GM12878 (cell line): ENCODE data around the gene SLC6A12.

Source experiments
- CEBPB ChIP-seq, 2 experiments: fragments of 150-350 bp in 1 of 2; IDR thresholded peaks; 2 replicates each; pipeline ENCODE4 v1.6.1; 2012 to 2014; ENCODE audit warnings: low read depth in 2 of 2, low read length in 2 of 2, borderline replicate concordance in 1 of 2, inconsistent platforms in 1 of 2
- CHD1 ChIP-seq: IDR thresholded peaks from 2 replicates; pipeline ENCODE4 v1.6.1; 2012; ENCODE audit warnings: low read depth, low read length, improper control_type of control experiment
- EZH2 ChIP-seq: IDR thresholded peaks from 2 replicates; pipeline ENCODE4 v1.6.1; 2012; ENCODE audit warnings: low read depth, mild to moderate bottlenecking, control low read depth, inconsistent platforms, low read length, borderline replicate concordance; ENCODE audit not compliant: control insufficient read depth
- KDM1A ChIP-seq: fragments of 200-600 bp; sonication (generic); IDR thresholded peaks from 2 replicates; pipeline ENCODE4 v1.6.1; 2016; ENCODE audit warnings: borderline replicate concordance
- MAX ChIP-seq: IDR thresholded peaks from 2 replicates; pipeline ENCODE4 v1.6.1; 2012; ENCODE audit warnings: low read depth, low read length, improper control_type of control experiment
- MYC ChIP-seq: IDR thresholded peaks from 2 replicates; pipeline ENCODE4 v1.6.1; 2011; ENCODE audit warnings: mild to moderate bottlenecking, low read length, moderate library complexity, inconsistent platforms; ENCODE audit not compliant: insufficient read depth, insufficient replicate concordance, insufficient read length, severe bottlenecking
- POLR2A ChIP-seq: IDR thresholded peaks from 2 replicates; pipeline ENCODE4 v1.6.1; 2011; ENCODE audit warnings: low read depth, mild to moderate bottlenecking, low read length
- SIN3A ChIP-seq: IDR thresholded peaks from 2 replicates; pipeline ENCODE4 v1.6.1; 2012; ENCODE audit warnings: low read depth, low read length, improper control_type of control experiment
- SMARCA5 ChIP-seq: fragments of 450-650 bp; IDR thresholded peaks from 2 replicates; pipeline ENCODE4 v1.6.1; 2017; ENCODE audit warnings: mild to moderate bottlenecking
- TAF1 ChIP-seq: IDR thresholded peaks from 2 replicates; pipeline ENCODE4 v1.6.1; 2011; ENCODE audit warnings: mild to moderate bottlenecking, low read depth, low read length, borderline replicate concordance
- TF ChIP-seq, protein P1 (sequence below), 3 experiments: IDR thresholded peaks in 2 of 3; conservative IDR thresholded peaks in 1 of 3; 2 replicates each; pipeline ENCODE4 v1.5.1; 2011; ENCODE audit warnings: low read depth in 3 of 3, low read length in 3 of 3, mild to moderate bottlenecking in 3 of 3, control low read depth in 2 of 3, moderate library complexity in 2 of 3, inconsistent platforms in 1 of 3, mixed read lengths in 1 of 3; ENCODE audit not compliant: control insufficient read depth in 2 of 3, insufficient read depth in 1 of 3; ENCODE audit errors: extremely low read depth in 1 of 3

DNA sequence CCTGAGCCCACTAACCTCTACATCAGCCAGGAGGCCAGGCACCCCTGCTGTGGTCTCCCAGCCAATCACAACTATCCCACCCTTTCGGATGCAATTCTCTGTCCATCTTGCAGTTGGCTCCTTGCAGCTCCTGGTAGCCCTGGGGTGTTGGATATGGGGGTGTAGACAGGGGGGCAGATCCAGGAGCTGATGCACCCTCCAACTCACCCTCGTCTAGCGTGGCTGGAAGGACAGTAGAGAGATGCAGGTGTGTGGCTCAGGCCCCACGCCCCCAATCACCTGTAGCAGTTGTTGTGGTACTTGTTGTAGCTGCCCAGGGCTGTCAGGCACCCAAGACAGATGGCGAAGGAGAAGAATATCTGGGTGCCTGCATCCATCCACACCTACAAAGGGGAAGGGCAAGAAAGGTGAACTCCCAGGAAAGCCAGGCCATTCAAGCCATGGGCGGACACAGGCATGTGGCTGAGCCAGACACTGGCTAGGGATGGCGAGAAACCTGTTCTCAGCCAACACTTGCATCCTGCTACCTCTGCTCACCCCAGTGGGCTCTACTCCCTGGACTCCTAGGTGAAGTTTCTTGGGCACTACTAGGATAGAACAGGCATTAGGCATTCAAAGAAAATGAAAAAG, 13.4 kb upstream of the SLC6A12 start:
- TF ChIP-seq EZH2 = no peak
- no peak for TF ChIP-seq CEBPB (IDR thresholded peaks at IDR 0.05; ENCODE audit: borderline replicate concordance in 1 of 2, low read depth in 2 of 2, low read length in 2 of 2)
- TF ChIP-seq, protein P1, sequence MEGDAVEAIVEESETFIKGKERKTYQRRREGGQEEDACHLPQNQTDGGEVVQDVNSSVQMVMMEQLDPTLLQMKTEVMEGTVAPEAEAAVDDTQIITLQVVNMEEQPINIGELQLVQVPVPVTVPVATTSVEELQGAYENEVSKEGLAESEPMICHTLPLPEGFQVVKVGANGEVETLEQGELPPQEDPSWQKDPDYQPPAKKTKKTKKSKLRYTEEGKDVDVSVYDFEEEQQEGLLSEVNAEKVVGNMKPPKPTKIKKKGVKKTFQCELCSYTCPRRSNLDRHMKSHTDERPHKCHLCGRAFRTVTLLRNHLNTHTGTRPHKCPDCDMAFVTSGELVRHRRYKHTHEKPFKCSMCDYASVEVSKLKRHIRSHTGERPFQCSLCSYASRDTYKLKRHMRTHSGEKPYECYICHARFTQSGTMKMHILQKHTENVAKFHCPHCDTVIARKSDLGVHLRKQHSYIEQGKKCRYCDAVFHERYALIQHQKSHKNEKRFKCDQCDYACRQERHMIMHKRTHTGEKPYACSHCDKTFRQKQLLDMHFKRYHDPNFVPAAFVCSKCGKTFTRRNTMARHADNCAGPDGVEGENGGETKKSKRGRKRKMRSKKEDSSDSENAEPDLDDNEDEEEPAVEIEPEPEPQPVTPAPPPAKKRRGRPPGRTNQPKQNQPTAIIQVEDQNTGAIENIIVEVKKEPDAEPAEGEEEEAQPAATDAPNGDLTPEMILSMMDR (IDR thresholded peaks at IDR 0.05 in 2 of 3, conservative IDR thresholded peaks at IDR 0.05 in 1 of 3; ENCODE audit: control insufficient read depth in 2 of 3, extremely low read depth in 1 of 3, insufficient read depth in 1 of 3, low read depth in 3 of 3, low read length in 3 of 3) = no peak
- no peak for TF ChIP-seq CHD1
- TF ChIP-seq TAF1 = no peak
- TF ChIP-seq KDM1A = no peak
- no peak for TF ChIP-seq SIN3A
- TF ChIP-seq MAX = no peak
- no peak for TF ChIP-seq POLR2A
- TF ChIP-seq SMARCA5 = no peak
- TF ChIP-seq MYC = no peak
